ENCODE data around the gene ASMTL.
"Not testable (repeated sequence)": the region's sequence is repeated elsewhere in the genome, so short reads cannot be mapped to it uniquely, and the experiment has no call there.

The ASMTL gene

GRCh38 chrX:1433646-1434357, 18.9 kb downstream of the ASMTL start:
- no peak for DNase-seq

GRCh38 chrX:1430451-1430850, 22.3 kb downstream of the ASMTL start:
- DNase-seq = no peak

DNA sequence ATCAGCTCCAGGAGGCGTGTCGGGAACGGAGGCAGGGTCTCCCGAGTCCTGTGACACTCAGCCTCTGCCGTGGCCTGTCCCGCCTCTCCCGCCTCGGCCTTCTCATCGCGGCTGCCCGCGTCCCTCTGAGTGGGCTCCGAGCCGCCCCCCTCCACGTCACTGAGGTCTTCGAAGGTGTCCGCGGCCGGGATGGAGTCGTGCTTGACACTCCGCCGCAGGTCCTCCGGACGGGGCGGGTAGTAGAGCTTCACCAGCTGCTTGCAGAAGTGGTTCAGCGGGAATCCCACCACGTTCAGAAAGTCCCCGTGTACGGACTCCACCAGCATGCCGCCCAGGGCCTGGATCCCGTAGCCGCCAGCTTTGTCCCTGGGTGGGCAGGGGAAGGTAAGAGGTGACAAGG, 25.0 kb downstream of the ASMTL start:
- no peak for DNase-seq

DNA sequence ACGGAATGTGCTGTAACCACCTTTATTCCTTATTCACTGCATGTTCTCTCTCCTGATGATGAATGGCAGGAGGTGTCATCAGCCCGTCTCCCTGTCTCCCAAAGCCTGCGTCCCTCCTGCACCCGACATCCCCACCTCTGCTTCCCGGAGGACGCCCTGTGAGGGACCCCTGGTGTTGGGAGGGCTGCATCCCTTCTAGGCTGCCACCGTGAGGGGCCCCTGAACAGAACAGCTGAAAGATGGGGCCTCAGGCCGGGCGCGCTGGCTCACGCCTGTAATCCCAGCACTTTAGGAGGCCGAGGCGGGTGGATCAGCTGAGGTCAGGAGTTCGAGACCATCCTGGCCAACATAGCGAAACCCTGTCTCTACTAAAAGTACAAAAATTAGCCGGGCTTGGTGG, 26.4 kb downstream of the ASMTL start:
- DNase-seq = not testable (repeated sequence)

GRCh38 chrX:1425381-1425780, 27.3 kb downstream of the ASMTL start:
- DNase-seq = no peak

DNA sequence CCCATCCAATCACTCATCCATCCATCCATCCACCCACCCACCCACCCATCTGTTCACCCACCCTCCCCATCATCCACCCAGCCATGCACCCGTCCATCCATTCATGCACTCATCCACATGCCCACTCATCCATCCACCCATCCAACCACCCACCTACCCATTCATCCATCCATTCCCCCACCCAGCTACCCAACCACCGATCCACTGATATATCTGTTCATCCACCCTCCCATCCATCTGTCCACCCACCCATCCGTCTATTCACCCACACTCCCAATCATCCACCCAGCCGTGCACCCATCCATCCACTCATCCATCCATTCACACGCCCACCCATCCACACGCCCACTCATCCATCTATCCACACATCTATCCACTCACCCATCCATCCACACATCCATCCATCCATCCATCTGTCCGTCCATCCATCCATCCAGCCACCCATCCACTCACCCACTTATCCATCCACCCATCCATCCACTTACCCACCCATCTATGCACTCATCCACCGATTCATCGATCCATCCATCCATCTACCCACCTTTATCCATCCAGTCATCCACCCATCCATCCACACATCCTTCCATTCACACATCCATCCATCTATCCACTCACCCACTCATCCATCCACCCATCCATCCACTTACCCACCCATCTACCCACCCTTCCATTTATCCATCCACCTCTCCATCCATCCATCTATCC, 28.4 kb downstream of the ASMTL start:
- DNase-seq = no peak

GRCh38 chrX:1423215-1423614, 29.5 kb downstream of the ASMTL start:
- no peak for DNase-seq

DNA sequence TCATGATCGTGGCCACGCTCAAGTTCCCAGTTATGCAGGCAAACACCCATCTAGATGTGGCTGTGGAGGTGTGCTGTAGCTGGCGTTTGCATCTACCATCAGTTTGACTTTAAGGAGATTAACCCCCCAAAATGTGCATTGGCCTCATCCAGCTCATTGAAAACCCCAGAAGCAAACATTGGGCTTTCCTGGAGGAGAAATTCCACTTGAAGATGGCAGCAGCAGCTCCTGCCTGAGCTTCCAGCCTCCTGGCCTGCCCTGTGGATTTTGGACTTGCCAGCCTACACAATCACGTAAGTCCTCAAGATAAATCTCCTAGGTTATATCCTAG, 30.6 kb downstream of the ASMTL start:
- no peak for DNase-seq

- DNase-seq = no peak
These were observed 31.1 kb downstream of the ASMTL start for GRCh38 chrX:1421433-1422134.

DNA sequence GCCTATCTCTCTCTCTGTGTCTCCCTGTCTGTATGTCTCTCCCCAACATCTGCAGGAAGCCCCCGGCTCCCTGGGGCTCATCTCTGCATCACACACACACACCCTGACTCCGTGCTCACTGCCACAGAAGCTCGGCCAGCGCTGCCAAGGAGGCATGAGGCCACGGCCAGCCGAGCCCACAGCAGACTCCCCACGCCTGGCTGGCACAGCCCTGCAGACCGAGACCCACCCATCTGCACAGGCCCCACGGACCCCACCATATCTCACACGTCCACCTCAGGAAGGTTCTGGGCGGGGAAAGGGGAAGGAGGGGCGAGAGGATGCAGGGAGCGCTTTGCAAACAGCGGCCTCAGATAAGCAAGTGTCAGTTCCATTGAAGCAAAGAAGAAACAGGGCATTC, 32.3 kb downstream of the ASMTL start:
- no peak for DNase-seq

DNA sequence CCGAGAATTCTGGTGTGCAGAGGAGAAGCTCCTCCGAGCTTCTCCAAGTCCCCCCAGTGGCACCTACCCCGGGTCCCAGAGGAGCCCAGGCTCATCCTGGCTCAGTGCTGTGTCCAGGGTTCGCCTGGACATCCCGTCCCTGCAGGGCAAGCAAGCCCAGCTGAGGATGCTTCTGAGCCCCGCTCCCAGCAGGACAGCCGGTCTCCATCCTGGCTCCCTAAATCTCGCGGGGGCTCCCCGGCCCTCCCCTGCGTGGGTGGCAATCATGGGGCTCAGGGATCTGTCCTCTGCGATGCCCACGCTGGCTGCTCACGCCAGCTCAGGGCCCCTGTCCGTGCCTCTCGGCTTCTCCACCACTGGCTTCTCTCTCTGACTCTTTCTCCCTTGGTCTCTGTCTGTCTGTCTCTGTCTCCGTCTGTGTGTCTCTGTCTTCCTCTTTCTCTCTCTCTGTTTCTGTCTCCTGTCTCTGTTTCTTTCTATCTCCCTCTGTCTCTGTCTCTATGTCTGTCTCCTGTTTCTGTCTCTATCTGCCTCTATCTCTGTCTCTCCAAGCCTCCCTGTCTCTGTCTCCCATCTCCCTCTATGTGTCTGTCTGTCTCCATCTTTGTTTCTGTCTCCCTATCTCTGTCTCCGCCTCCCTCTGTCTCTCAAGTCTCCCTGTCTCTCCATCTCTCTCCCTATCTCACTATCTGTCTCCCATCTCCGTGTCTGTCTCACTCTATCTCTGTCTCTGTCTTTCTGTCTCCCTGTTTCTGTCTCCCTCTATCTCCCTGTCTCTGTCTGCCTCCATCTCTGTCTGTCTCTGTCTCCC, 33.0 kb downstream of the ASMTL start:
- no peak for DNase-seq

DNA sequence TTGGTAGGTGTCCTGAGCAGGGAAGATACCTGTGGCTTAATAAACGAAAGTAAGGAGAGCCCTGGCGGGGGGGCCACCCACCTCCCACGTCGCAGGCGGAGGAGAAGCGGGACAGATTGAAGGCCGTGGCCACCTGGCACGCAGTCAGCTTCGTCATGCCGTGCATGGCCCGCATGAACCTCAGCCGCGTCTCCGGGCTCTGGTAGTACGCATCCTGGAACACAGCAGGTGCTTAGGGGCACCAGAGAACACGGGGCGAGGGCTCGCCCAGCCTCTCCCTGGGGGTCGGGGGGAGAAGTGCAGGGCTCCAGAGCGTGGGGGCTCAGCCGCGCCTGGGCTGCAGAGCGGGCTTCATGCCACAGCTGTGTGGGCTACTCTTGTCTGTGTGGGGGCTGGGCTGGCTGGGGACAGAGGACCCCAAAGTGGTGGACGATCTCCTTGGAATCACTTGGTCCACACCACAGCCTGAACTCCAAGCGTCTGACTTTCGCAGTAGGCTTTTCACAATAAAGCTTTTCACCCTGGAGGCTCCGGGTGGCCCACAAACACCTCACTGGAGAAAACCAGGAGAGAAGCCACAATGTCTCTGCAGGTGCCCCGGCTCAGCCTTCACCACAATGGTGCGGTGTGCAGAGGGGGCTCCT, 33.7 kb downstream of the ASMTL start:
- no peak for DNase-seq

- no peak for DNase-seq
These were observed 34.6 kb downstream of the ASMTL start for GRCh38 chrX:1417921-1418771.

DNA sequence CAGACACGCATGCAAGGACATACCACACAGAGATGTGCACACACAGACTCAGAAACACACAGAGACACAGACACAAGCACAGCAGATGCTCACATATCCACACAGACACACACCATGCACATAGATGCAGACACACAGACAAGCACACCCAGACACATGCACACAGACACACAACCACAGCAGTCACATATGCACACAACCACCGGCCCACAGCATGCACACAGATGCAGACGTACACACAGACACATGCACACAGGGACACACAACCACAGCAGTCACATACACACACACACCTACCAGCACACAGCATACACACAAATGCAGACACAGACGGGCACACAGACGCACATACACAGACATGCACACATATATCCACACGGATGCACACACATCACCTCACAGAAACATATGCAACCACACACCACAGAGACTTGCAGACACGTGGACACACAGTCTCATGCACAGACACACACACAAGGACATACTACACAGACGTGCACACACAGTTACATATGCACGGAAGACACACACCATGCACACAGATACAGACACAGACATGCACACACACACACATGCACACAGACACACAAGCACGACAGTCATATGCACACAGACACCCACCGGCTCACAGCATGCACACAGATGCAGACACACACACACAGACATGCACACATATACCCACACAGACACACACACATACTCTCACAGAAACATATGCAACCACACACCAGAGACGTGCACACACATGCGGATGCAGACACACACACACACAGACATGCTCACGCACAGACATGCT, 35.5 kb downstream of the ASMTL start:
- DNase-seq = no peak

- DNase-seq = no peak
These were observed 36.4 kb downstream of the ASMTL start for GRCh38 chrX:1416327-1416784.

DNA sequence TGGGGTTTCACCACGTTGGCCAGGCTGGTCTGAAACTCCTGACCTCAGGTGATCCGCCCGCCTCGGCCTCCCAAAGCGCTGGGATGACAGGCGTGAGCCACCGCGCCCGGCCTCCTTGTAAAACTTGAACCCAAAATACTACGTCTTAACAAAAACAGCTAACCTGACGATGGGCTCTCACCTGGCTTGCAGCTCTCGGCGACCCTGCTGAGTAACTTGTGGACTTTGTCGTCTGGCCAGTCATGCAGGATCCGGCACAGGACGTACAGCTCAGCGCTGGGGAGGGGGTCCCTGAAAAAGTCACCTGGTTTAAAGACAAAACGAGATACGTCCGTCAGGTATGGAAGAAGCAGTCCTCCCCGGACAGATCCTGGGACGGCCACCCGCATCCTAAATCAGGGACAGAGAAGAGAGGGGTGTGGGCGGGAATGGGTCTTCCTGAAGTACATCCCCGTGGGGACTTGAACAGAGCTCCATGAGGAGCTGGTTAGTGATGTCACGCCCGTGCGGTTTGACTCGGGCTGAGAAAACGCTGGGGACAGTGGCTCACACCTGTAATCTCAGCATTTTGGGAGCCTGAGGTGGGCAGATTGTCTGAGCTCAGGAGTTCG, 40.1 kb downstream of the ASMTL start:
- no peak for DNase-seq

- DNase-seq = no peak
These were observed 41.4 kb downstream of the ASMTL start for GRCh38 chrX:1411326-1411725.

DNA sequence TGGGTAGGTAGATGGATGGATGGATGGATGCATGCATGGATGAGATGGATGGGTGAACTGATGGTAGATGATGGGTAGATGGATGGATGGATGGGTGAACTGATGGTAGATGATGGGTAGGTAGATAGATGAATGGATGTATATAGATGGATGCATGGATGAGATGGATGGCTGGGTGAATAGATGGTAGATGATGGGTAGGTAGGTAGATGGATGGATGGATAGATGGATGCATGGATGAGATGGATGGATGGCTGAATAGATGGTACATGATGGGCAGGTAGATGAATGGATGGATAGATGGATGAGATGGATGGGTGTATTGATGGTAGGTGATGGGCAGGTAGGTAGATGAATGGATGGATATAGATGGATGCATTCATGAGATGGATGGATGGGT, 45.7 kb downstream of the ASMTL start:
- DNase-seq = no peak

DNA sequence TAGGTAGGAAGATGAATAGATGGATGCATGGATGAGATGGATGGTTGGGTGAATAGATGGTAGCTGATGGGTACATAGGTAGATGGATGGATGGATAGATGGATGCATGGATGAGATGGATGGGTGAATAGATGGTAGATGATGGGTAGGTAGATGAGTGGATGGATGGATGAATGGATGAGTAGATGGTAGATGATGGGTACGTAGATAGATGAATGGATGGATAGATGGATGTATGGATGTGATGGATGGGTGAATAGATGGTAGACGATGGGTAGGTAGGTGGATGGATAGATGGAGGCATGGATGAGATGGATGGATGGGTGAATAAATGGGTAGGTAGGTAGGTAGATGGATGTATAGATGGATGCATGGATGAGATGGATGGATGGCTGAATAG, 46.9 kb downstream of the ASMTL start:
- DNase-seq = not testable (repeated sequence)

DNA sequence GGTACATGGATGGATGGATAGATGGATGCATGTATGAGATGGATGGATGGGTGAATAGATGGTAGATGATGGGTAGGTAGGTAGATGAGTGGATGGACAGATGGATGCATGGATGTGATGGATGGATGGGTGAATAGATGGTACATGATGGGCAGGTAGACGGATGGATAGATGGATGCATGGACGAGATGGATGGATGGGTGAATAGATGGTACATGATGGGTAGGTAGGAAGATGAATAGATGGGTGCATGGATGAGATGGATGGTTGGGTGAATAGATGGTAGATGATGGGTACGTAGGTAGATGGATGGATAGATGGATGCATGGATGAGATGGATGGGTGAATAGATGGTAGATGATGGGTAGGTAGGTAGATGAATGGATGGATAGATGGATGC, 48.8 kb downstream of the ASMTL start:
- DNase-seq = not testable (repeated sequence)
